ENCODE measurements around the gene SNCA. TPM values are rescaled to one million over a fixed set of nuclear protein-coding genes. Genes with fewer than 3 reads are reported as not detected.

SNCA gene
- total RNA-seq, 1 experiment from 2014 or later: 36.8 TPM

- Mint-ChIP-seq H3K4me3 (ENCODE audit: low read depth, unreplicated experiment) (no peak overlapping the region), H3K27me3 (ENCODE audit: unreplicated experiment) (no peaks in the 10 kb centered on the region), H3K4me1 (ENCODE audit: low read depth, unreplicated experiment) (peaks cover 12% of the 10 kb centered on the region), H3K9me3 (ENCODE audit: low read depth, unreplicated experiment) (no peaks in the 10 kb centered on the region), H3K27ac (ENCODE audit: unreplicated experiment) (no peak overlapping the region), H3K36me3 (ENCODE audit: insufficient read depth, unreplicated experiment) (no peaks in the 10 kb centered on the region)
- no TSS peak for BruUV-seq (replicated peaks)
- no peak for DNase-seq
- intact Hi-C loops (cut with micrococcal nuclease; ENCODE audit: unreplicated experiment): no loop called here
- TF ChIP-seq CTCF (IDR thresholded peaks at IDR 0.05; ENCODE audit: unreplicated experiment): no peak
- CTCF ChIA-PET: no interaction called here
Observed at GRCh38 chr4:89784686-89785231, 52.2 kb downstream of the SNCA start.

- Mint-ChIP-seq H3K4me1 (ENCODE audit: low read depth, unreplicated experiment) (no peaks in the 10 kb centered on the region), H3K27ac (ENCODE audit: unreplicated experiment) (no peak overlapping the region), H3K36me3 (ENCODE audit: insufficient read depth, unreplicated experiment) (no peaks in the 10 kb centered on the region), H3K27me3 (ENCODE audit: unreplicated experiment) (no peaks in the 10 kb centered on the region), H3K4me3 (ENCODE audit: low read depth, unreplicated experiment) (no peak overlapping the region), H3K9me3 (ENCODE audit: low read depth, unreplicated experiment) (peaks cover 5% of the 10 kb centered on the region)
- no TSS peak for BruUV-seq (replicated peaks)
- no peak for DNase-seq
- intact Hi-C loops (cut with micrococcal nuclease; ENCODE audit: unreplicated experiment): no loop called here
- CTCF ChIA-PET: no interaction called here
- no peak for TF ChIP-seq CTCF (IDR thresholded peaks at IDR 0.05; ENCODE audit: unreplicated experiment)
Observed at GRCh38 chr4:89781321-89781720, 55.6 kb downstream of the SNCA start.

- no peak for TF ChIP-seq CTCF (IDR thresholded peaks at IDR 0.05; ENCODE audit: unreplicated experiment)
- H3K4me3 Mint-ChIP-seq (ENCODE audit: low read depth, unreplicated experiment): no peak overlapping the region
- BruUV-seq (replicated peaks): no TSS peak
- H3K4me1 Mint-ChIP-seq (ENCODE audit: low read depth, unreplicated experiment): no peaks in the 10 kb centered on the region
- intact Hi-C loops (cut with micrococcal nuclease; ENCODE audit: unreplicated experiment): no loop called here
- CTCF ChIA-PET: no interaction called here
- H3K27me3 Mint-ChIP-seq (ENCODE audit: unreplicated experiment): no peaks in the 10 kb centered on the region
- peaks cover 13% of the 10 kb centered on the region for H3K9me3 Mint-ChIP-seq (ENCODE audit: low read depth, unreplicated experiment)
- H3K36me3 Mint-ChIP-seq (ENCODE audit: insufficient read depth, unreplicated experiment): no peaks in the 10 kb centered on the region
- H3K27ac Mint-ChIP-seq (ENCODE audit: unreplicated experiment): no peak overlapping the region
- no peak for DNase-seq
Observed at GRCh38 chr4:89773805-89774204, 63.2 kb downstream of the SNCA start.

GRCh38 chr4:89769856-89770255, 67.1 kb downstream of the SNCA start:
- Mint-ChIP-seq H3K4me3 (ENCODE audit: low read depth, unreplicated experiment) (no peak overlapping the region), H3K27me3 (ENCODE audit: unreplicated experiment) (no peaks in the 10 kb centered on the region), H3K9me3 (ENCODE audit: low read depth, unreplicated experiment) (peaks cover 8% of the 10 kb centered on the region), H3K27ac (ENCODE audit: unreplicated experiment) (no peak overlapping the region), H3K4me1 (ENCODE audit: low read depth, unreplicated experiment) (no peaks in the 10 kb centered on the region), H3K36me3 (ENCODE audit: insufficient read depth, unreplicated experiment) (no peaks in the 10 kb centered on the region)
- intact Hi-C loops (cut with micrococcal nuclease; ENCODE audit: unreplicated experiment): no loop called here
- TF ChIP-seq CTCF (IDR thresholded peaks at IDR 0.05; ENCODE audit: unreplicated experiment): no peak
- no peak for DNase-seq
- no TSS peak for BruUV-seq (replicated peaks)
- CTCF ChIA-PET: no interaction called here

Data from Calu3 (cell line).